ENCODE measurements around the gene ZNF423.
"Not testable (repeated sequence)": the region's sequence is repeated elsewhere in the genome, so short reads cannot be mapped to it uniquely, and the experiment has no call there.

ZNF423 gene

GRCh38 chr16:49567950-49568349 is 288.0 kb downstream of the ZNF423 start:
- no peak for DNase-seq

GRCh38 chr16:49566432-49566831 is 289.5 kb downstream of the ZNF423 start:
- DNase-seq, result no peak

GRCh38 chr16:49564496-49565229 is 291.2 kb downstream of the ZNF423 start:
- no peak for DNase-seq

- DNase-seq, result no peak
Observed at GRCh38 chr16:49563666-49564065, 292.2 kb downstream of the ZNF423 start.

GRCh38 chr16:49562894-49563293 is 293.0 kb downstream of the ZNF423 start:
- DNase-seq, result not testable (repeated sequence)

GRCh38 chr16:49562228-49562627 is 293.7 kb downstream of the ZNF423 start:
- no peak for DNase-seq

GRCh38 chr16:49560004-49560830 is 295.7 kb downstream of the ZNF423 start:
- no peak for DNase-seq

GRCh38 chr16:49559242-49559641 is 296.7 kb downstream of the ZNF423 start:
- no peak for DNase-seq

- DNase-seq, result no peak
Observed at GRCh38 chr16:49558451-49558850, 297.5 kb downstream of the ZNF423 start.

GRCh38 chr16:49556606-49557446 is 299.1 kb downstream of the ZNF423 start:
- peak; percentile 60 for DNase-seq

GRCh38 chr16:49556249-49556605 is 299.7 kb downstream of the ZNF423 start:
- no peak for DNase-seq

GRCh38 chr16:49554681-49555080 is 301.2 kb downstream of the ZNF423 start:
- DNase-seq, result no peak

- no peak for DNase-seq
Observed at GRCh38 chr16:49552313-49552928, 303.5 kb downstream of the ZNF423 start.

GRCh38 chr16:49550666-49551065 is 305.2 kb downstream of the ZNF423 start:
- no peak for DNase-seq

- DNase-seq, result no peak
Observed at GRCh38 chr16:49550140-49550539, 305.8 kb downstream of the ZNF423 start.

- no peak for DNase-seq
Observed at GRCh38 chr16:49548325-49548970, 307.5 kb downstream of the ZNF423 start.

- peak; percentile 40 for DNase-seq
Observed at GRCh38 chr16:49547448-49547847, 308.5 kb downstream of the ZNF423 start.

- DNase-seq, result no peak
Observed at GRCh38 chr16:49546735-49547134, 309.2 kb downstream of the ZNF423 start.

GRCh38 chr16:49545741-49546448 is 310.0 kb downstream of the ZNF423 start:
- no peak for DNase-seq

GRCh38 chr16:49545243-49545642 is 310.7 kb downstream of the ZNF423 start:
- no peak for DNase-seq

GRCh38 chr16:49544828-49545227 is 311.1 kb downstream of the ZNF423 start:
- DNase-seq, result no peak

- DNase-seq, result no peak
Observed at GRCh38 chr16:49543631-49543946, 312.3 kb downstream of the ZNF423 start.

Measured in NCI-H1436 (cell line).